Thyroid gland (tissue), 4 donors: ENCODE data around the gene PCNX3. TPM values are rescaled to one million over a fixed set of nuclear protein-coding genes. Genes with fewer than 3 reads are reported as not detected.

Experiments used
- DNase-seq, 2 donors: peaks; one replicate each; pipeline ENCODE4 v3.0.0-alpha.2; 2019
- H3K27ac ChIP-seq, 3 donors: fragments of 200-600 bp; sonication (generic); 1 replicate in 2 of 3; 2 replicates in 1 of 3; pipeline ENCODE4 v1.5.1; 2016 to 2019; ENCODE audit warnings: mild to moderate bottlenecking in 1 of 3, moderate library complexity in 1 of 3
- H3K27me3 ChIP-seq: fragments of 200-600 bp; sonication (generic); one replicate; pipeline ENCODE4 v1.5.1; 2019
- H3K36me3 ChIP-seq, 2 donors: fragments of 200-600 bp; sonication (generic); one replicate each; pipeline ENCODE4 v1.5.1; 2016 to 2019
- H3K4me1 ChIP-seq, 2 donors: fragments of 200-600 bp; sonication (generic); one replicate each; pipeline ENCODE4 v1.5.1; 2017 to 2019
- H3K4me3 ChIP-seq, 3 donors: fragments of 200-600 bp; sonication (generic); replicated peaks in 1 of 3; 1 replicate in 2 of 3; 2 replicates in 1 of 3; pipeline ENCODE4 v1.5.1; 2016; ENCODE audit warnings: mild to moderate bottlenecking in 1 of 3
- H3K9me3 ChIP-seq: fragments of 200-600 bp; sonication (generic); one replicate; pipeline ENCODE4 v1.5.1; 2017
- CTCF ChIP-seq, 6 experiments: fragments of 200-600 bp in 3 of 6; fragments of 450-650 bp in 3 of 6; sonication (generic) in 3 of 6; IDR thresholded peaks; one replicate each; pipeline ENCODE4 v1.5.1; 2016 to 2019; ENCODE audit warnings: antibody characterized with exemption in 6 of 6, mild to moderate bottlenecking in 2 of 6, inconsistent platforms in 1 of 6, moderate library complexity in 1 of 6
- POLR2A ChIP-seq, 2 donors: fragments of 450-650 bp; IDR thresholded peaks; one replicate each; pipeline ENCODE4 v1.6.1; 2017; ENCODE audit warnings: antibody characterized with exemption in 2 of 2, mild to moderate bottlenecking in 2 of 2, moderate library complexity in 1 of 2
- WGBS, 2 donors: methylation state at CpG; one replicate each; pipeline ENCODE4 v1.1.5; 2017; 5-methylcytosine and 5-hydroxymethylcytosine counted together
- intact Hi-C: fragments of 100-400 bp; cut with DNase I; formaldehyde crosslinking; loops from one replicate; pipeline ENCODE4 v1.15.1; 2023
- total RNA-seq, 4 donors: library from RNA; depleted of rRNA; stranded (reverse); fragments of >200 nt; gene quantifications; one replicate each; pipeline ENCODE4 v1.2.3, GENCODE V29; 2016

The PCNX3 gene
- total RNA-seq, 4 donors from 2014 or later: 18.9 to 54.2 (median 47.0) TPM

GRCh38 chr11:65598258-65598699 lies 17.3 kb upstream of the PCNX3 start:
- intact Hi-C loops: loop anchor here (5.0 kb wide), 1 partner anchor 196 kb away; no protein-coding TSS in a partner anchor
- Histone ChIP-seq H3K9me3 (no peaks in the 10 kb centered on the region), H3K27ac (no peak overlapping the region), H3K36me3 (peaks cover 19 to 22% of the 10 kb centered on the region in 2 donors), H3K4me3 (no peak overlapping the region), H3K27me3 (no peaks in the 10 kb centered on the region), H3K4me1 (peaks cover 0 to 8% of the 10 kb centered on the region in 2 donors)
- 91 to 95% methylated on average over 15 to 16 of the region's 16 CpGs for WGBS, 2 donors
- no peak for DNase-seq
- TF ChIP-seq CTCF (IDR thresholded peaks at IDR 0.05): no peak
- no peak for TF ChIP-seq POLR2A (IDR thresholded peaks at IDR 0.05)

- 79 to 86% methylated on average over 17 to 41 of the region's 49 CpGs for WGBS, 2 donors
- Histone ChIP-seq H3K27me3 (no peaks in the 10 kb centered on the region), H3K4me1 (peaks cover 0 to 8% of the 10 kb centered on the region in 2 donors), H3K9me3 (no peaks in the 10 kb centered on the region), H3K36me3 (peaks cover 27 to 33% of the 10 kb centered on the region in 2 donors), H3K4me3 (no peak overlapping the region), H3K27ac (no peak overlapping the region)
- intact Hi-C loops: loop anchor here (5.0 kb wide), 1 partner anchor 197 kb away; no protein-coding TSS in a partner anchor
- no peak for DNase-seq
- no peak for TF ChIP-seq CTCF (IDR thresholded peaks at IDR 0.05)
- no peak for TF ChIP-seq POLR2A (IDR thresholded peaks at IDR 0.05)
These were observed 16.2 kb upstream of the PCNX3 start for GRCh38 chr11:65599216-65599954.

GRCh38 chr11:65599955-65600246 lies 15.7 kb upstream of the PCNX3 start:
- 90 to 100% methylated on average over 3 to 4 of the region's 6 CpGs for WGBS, 2 donors
- H3K4me1 ChIP-seq: peaks cover 0 to 8% of the 10 kb centered on the region in 2 donors
- peaks cover 32 to 36% of the 10 kb centered on the region in 2 donors for H3K36me3 ChIP-seq
- no peaks in the 10 kb centered on the region for H3K27me3 ChIP-seq
- intact Hi-C loops: loop anchor here (5.0 kb wide), 1 partner anchor 198 kb away; no protein-coding TSS in a partner anchor
- H3K9me3 ChIP-seq: no peaks in the 10 kb centered on the region
- no peak for DNase-seq
- H3K27ac ChIP-seq: no peak overlapping the region
- H3K4me3 ChIP-seq: no peak overlapping the region
- TF ChIP-seq CTCF (IDR thresholded peaks at IDR 0.05) (no peak), POLR2A (IDR thresholded peaks at IDR 0.05) (no peak)

GRCh38 chr11:65604258-65604657 lies 11.3 kb upstream of the PCNX3 start:
- 100% methylated on average over 1 of the region's 1 CpG for WGBS, 2 donors
- Histone ChIP-seq H3K4me1 (peaks cover 5 to 23% of the 10 kb centered on the region in 2 donors), H3K27ac (no peak overlapping the region), H3K36me3 (peaks cover 27 to 28% of the 10 kb centered on the region in 2 donors), H3K27me3 (no peaks in the 10 kb centered on the region), H3K9me3 (no peaks in the 10 kb centered on the region), H3K4me3 (no peak overlapping the region)
- TF ChIP-seq CTCF (IDR thresholded peaks at IDR 0.05): no peak
- intact Hi-C loops: no loop called here
- DNase-seq: no peak

GRCh38 chr11:65606876-65607613 lies 8.5 kb upstream of the PCNX3 start:
- WGBS, 2 donors: 30 to 55% methylated on average over 51 to 62 of the region's 67 CpGs
- H3K4me1 ChIP-seq: peaks cover 10 to 42% of the 10 kb centered on the region in 2 donors

More at GRCh38 chr11:65606876-65607613, 8.5 kb upstream of the PCNX3 start:
- Histone ChIP-seq H3K4me3 (peak overlapping the region in 1 of 3 donors; percentile 15), H3K27me3 (no peaks in the 10 kb centered on the region), H3K27ac (peak overlapping the region; percentile 49 to 80 (median 78)), H3K36me3 (peaks cover 25% of the 10 kb centered on the region in 2 donors), H3K9me3 (no peaks in the 10 kb centered on the region)
- intact Hi-C loops: no loop called here
- DNase-seq: peak; percentile 94 to 97
- TF ChIP-seq CTCF (IDR thresholded peaks at IDR 0.05) (no peak), POLR2A (IDR thresholded peaks at IDR 0.05) (peak in 1 of 2 donors; percentile 12)
